K562 (cell line): ENCODE results near the gene MCOLN2.

Experiments used
- ESRRA ChIP-seq: fragments of 450-650 bp; IDR thresholded peaks from 2 replicates; pipeline ENCODE4 v1.6.1; 2014; ENCODE audit warnings: low read depth, mild to moderate bottlenecking, moderate library complexity, borderline replicate concordance
- GABPB1 ChIP-seq: sonication (generic); formaldehyde crosslinking; IDR thresholded peaks from 2 replicates; pipeline ENCODE4 v1.8.0; 2022; ENCODE audit warnings: mild to moderate bottlenecking, missing genetic modification reagents
- ILK ChIP-seq: fragments of 450-650 bp; IDR thresholded peaks from 2 replicates; pipeline ENCODE4 v1.6.1; 2016; ENCODE audit warnings: missing genetic modification characterization, low read depth, mild to moderate bottlenecking, missing compliant biosample characterization, moderate library complexity, borderline replicate concordance
- KDM4B ChIP-seq, 2 experiments: fragments of 450-650 bp in 1 of 2; sonication (generic) in 1 of 2; IDR thresholded peaks; 2 replicates each; pipeline ENCODE4 v1.6.1; 2016 to 2017; ENCODE audit warnings: borderline replicate concordance in 2 of 2, antibody characterized with exemption in 1 of 2, low read depth in 1 of 2, mild to moderate bottlenecking in 1 of 2
- NEUROD1 ChIP-seq: fragments of 150-350 bp; IDR thresholded peaks from 2 replicates; pipeline ENCODE4 v1.6.1; 2014; ENCODE audit warnings: borderline replicate concordance, low read length, low read depth; ENCODE audit not compliant: partially characterized antibody
- POLR2AphosphoS5 ChIP-seq: IDR thresholded peaks from 2 replicates; pipeline ENCODE4 v1.6.1; 2011; ENCODE audit warnings: mild to moderate bottlenecking, low read depth, low read length, moderate library complexity; ENCODE audit not compliant: control insufficient read depth, insufficient read depth
- ZNF644 ChIP-seq: fragments of 200-800 bp; sonication (Bioruptor generic); IDR thresholded peaks from 2 replicates; pipeline ENCODE4 v1.6.1; 2016; ENCODE audit warnings: low read depth, missing genetic modification characterization, missing compliant biosample characterization
- TF ChIP-seq, protein P1 (sequence below), 3 experiments: IDR thresholded peaks in 2 of 3; conservative IDR thresholded peaks in 1 of 3; 2 replicates each; pipeline ENCODE4 v1.5.1; 2011 to 2012; ENCODE audit warnings: low read length in 3 of 3, mild to moderate bottlenecking in 3 of 3, control low read depth in 2 of 3, improper control_type of control experiment in 1 of 3, inconsistent platforms in 1 of 3, low read depth in 1 of 3, mixed read lengths in 1 of 3, moderate library complexity in 1 of 3; ENCODE audit not compliant: insufficient read depth in 2 of 3

DNA sequence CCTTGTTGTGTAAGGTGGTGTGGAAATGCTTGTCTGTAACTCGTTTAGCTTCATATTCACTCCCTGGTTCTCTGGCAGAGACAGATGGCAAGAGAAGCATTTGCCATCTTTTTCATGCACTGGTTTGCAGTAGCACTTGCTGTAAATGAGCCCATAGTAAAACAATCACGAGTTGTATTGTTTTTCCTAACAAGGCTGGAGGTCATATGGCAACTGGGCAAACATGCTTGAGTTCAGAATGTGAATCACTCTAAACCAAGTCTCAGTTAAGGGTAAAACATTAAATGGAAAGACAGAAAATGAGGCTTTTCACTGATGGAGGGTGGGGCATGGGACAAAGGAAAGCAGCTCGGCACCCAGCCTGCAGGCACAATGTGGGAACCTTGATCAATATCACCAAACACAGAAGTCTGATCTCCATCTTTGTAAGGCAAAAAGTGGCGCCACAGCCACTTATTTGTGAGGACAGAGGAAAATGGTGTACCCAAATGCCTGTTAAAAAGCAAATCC lies 77.4 kb downstream of the MCOLN2 start:
- TF ChIP-seq ZNF644 (tag) (no peak), KDM4B (IDR thresholded peaks at IDR 0.05; ENCODE audit: borderline replicate concordance in 2 of 2, low read depth in 1 of 2) (no peak), GABPB1 (no peak), ESRRA (no peak), NEUROD1 (no peak), ILK (tag) (no peak), POLR2AphosphoS5 (no peak)
- TF ChIP-seq, protein P1, sequence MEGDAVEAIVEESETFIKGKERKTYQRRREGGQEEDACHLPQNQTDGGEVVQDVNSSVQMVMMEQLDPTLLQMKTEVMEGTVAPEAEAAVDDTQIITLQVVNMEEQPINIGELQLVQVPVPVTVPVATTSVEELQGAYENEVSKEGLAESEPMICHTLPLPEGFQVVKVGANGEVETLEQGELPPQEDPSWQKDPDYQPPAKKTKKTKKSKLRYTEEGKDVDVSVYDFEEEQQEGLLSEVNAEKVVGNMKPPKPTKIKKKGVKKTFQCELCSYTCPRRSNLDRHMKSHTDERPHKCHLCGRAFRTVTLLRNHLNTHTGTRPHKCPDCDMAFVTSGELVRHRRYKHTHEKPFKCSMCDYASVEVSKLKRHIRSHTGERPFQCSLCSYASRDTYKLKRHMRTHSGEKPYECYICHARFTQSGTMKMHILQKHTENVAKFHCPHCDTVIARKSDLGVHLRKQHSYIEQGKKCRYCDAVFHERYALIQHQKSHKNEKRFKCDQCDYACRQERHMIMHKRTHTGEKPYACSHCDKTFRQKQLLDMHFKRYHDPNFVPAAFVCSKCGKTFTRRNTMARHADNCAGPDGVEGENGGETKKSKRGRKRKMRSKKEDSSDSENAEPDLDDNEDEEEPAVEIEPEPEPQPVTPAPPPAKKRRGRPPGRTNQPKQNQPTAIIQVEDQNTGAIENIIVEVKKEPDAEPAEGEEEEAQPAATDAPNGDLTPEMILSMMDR (IDR thresholded peaks at IDR 0.05 in 2 of 3, conservative IDR thresholded peaks at IDR 0.05 in 1 of 3; ENCODE audit: insufficient read depth in 2 of 3, low read depth in 1 of 3, low read length in 3 of 3) = no peak
